Neural crest cell (in vitro differentiated cells): ENCODE data around the gene COL5A2. TPM values are rescaled to one million over a fixed set of nuclear protein-coding genes. Genes with fewer than 3 reads are reported as not detected.
A peak's percentile ranks its signal among the peaks of the same experiment; 100 is the strongest.

ENCODE experiments used
- DNase-seq: peaks from one replicate; pipeline ENCODE4 v3.0.0; 2021; ENCODE audit warnings: low read depth, mixed read lengths, low spot score
- H3K27ac Mint-ChIP-seq: one replicate; pipeline ENCODE4 v1.8.0; 2021; ENCODE audit warnings: mild to moderate bottlenecking, mixed read lengths; ENCODE audit not compliant: unreplicated experiment
- H3K27me3 Mint-ChIP-seq: 2 replicates; pipeline ENCODE4 v1.8.0; 2021; ENCODE audit warnings: low read depth, mild to moderate bottlenecking, mixed read lengths
- H3K36me3 Mint-ChIP-seq: 2 replicates; pipeline ENCODE4 v1.8.0; 2021; ENCODE audit warnings: low read depth, mild to moderate bottlenecking, mixed read lengths
- H3K4me1 Mint-ChIP-seq: 2 replicates; pipeline ENCODE4 v1.8.0; 2021; ENCODE audit warnings: mixed read lengths
- H3K4me3 Mint-ChIP-seq: one replicate; pipeline ENCODE4 v1.8.0; 2021; ENCODE audit warnings: mild to moderate bottlenecking, mixed read lengths
- H3K9me3 Mint-ChIP-seq: 2 replicates; pipeline ENCODE4 v1.8.0; 2021; ENCODE audit warnings: mixed read lengths
- CTCF ChIP-seq: fragments of 200-600 bp; sonication (generic); conservative IDR thresholded peaks from 2 replicates; pipeline ENCODE4 v1.5.0; 2021; ENCODE audit warnings: antibody characterized with exemption, mild to moderate bottlenecking
- total RNA-seq: library from RNA; stranded (reverse); gene quantifications from 2 replicates; pipeline ENCODE4 v1.2.1, GENCODE V29; 2021

The COL5A2 gene
- total RNA-seq, 1 donor from 2014 or later: 62.6 TPM

- no peaks in the 10 kb centered on the region for H3K9me3 Mint-ChIP-seq
- H3K27ac Mint-ChIP-seq: no peak overlapping the region
- H3K27me3 Mint-ChIP-seq: no peaks in the 10 kb centered on the region
- TF ChIP-seq CTCF: peak; percentile 57
- H3K36me3 Mint-ChIP-seq: peaks cover 2% of the 10 kb centered on the region
- H3K4me1 Mint-ChIP-seq: peaks cover 10% of the 10 kb centered on the region
- H3K4me3 Mint-ChIP-seq: no peak overlapping the region
- no peak for DNase-seq
Observed at GRCh38 chr2:189024901-189025618, 154.5 kb downstream of the COL5A2 start.

- Mint-ChIP-seq H3K9me3 (no peaks in the 10 kb centered on the region), H3K4me3 (no peak overlapping the region), H3K27me3 (no peaks in the 10 kb centered on the region), H3K4me1 (peaks cover 10% of the 10 kb centered on the region), H3K36me3 (peaks cover 2% of the 10 kb centered on the region), H3K27ac (peak overlapping the region; percentile 52)
- DNase-seq: no peak
- TF ChIP-seq CTCF: no peak
Observed at GRCh38 chr2:189022492-189022891, 157.1 kb downstream of the COL5A2 start.

GRCh38 chr2:189022053-189022481 lies 157.5 kb downstream of the COL5A2 start:
- H3K27ac Mint-ChIP-seq: no peak overlapping the region
- H3K9me3 Mint-ChIP-seq: no peaks in the 10 kb centered on the region
- H3K4me3 Mint-ChIP-seq: no peak overlapping the region
- H3K27me3 Mint-ChIP-seq: no peaks in the 10 kb centered on the region
- no peak for DNase-seq
- no peak for TF ChIP-seq CTCF
- H3K4me1 Mint-ChIP-seq: peaks cover 10% of the 10 kb centered on the region
- H3K36me3 Mint-ChIP-seq: peaks cover 2% of the 10 kb centered on the region

- H3K4me1 Mint-ChIP-seq: peaks cover 20% of the 10 kb centered on the region
- H3K27ac Mint-ChIP-seq: no peak overlapping the region
- H3K36me3 Mint-ChIP-seq: peaks cover 2% of the 10 kb centered on the region
Observed at GRCh38 chr2:189020179-189020578, 159.4 kb downstream of the COL5A2 start.

GRCh38 chr2:189018631-189019030 lies 160.9 kb downstream of the COL5A2 start:
- no peak for DNase-seq

More at GRCh38 chr2:189020179-189020578, 159.4 kb downstream of the COL5A2 start:
- no peaks in the 10 kb centered on the region for H3K9me3 Mint-ChIP-seq
- H3K27me3 Mint-ChIP-seq: no peaks in the 10 kb centered on the region
- no peak for TF ChIP-seq CTCF
- DNase-seq: no peak
- H3K4me3 Mint-ChIP-seq: no peak overlapping the region

More at GRCh38 chr2:189018631-189019030, 160.9 kb downstream of the COL5A2 start:
- H3K9me3 Mint-ChIP-seq: no peaks in the 10 kb centered on the region
- peaks cover 2% of the 10 kb centered on the region for H3K36me3 Mint-ChIP-seq
- H3K27ac Mint-ChIP-seq: no peak overlapping the region
- no peaks in the 10 kb centered on the region for H3K27me3 Mint-ChIP-seq
- no peak overlapping the region for H3K4me3 Mint-ChIP-seq
- TF ChIP-seq CTCF: no peak
- H3K4me1 Mint-ChIP-seq: peaks cover 25% of the 10 kb centered on the region
